Liver (tissue), 9 donors: ENCODE results near the gene LSR. TPM values are rescaled to one million over a fixed set of nuclear protein-coding genes. Genes with fewer than 3 reads are reported as not detected.

Source experiments
- DNase-seq: peaks from one replicate; pipeline ENCODE4 v3.0.0-alpha.2; 2017; ENCODE audit warnings: low spot score
- H3K27ac ChIP-seq, 2 donors: one replicate each; pipeline ENCODE4 v1.7.0; 2013; ENCODE audit warnings: inconsistent platforms in 2 of 2, low read length in 2 of 2, control low read depth in 1 of 2, low read depth in 1 of 2, mild to moderate bottlenecking in 1 of 2
- H3K27me3 ChIP-seq, 4 donors: one replicate each; pipeline versions ENCODE4 v1.6.1 to v1.7.0; 2013; ENCODE audit warnings: low read length in 3 of 4, inconsistent platforms in 1 of 4, mild to moderate bottlenecking in 1 of 4, moderate library complexity in 1 of 4; ENCODE audit not compliant: control insufficient read depth in 4 of 4, insufficient read depth in 4 of 4
- H3K36me3 ChIP-seq, 4 donors: one replicate each; pipeline versions ENCODE4 v1.6.1 to v1.7.0; 2013; ENCODE audit warnings: low read length in 3 of 4, mild to moderate bottlenecking in 3 of 4, low read depth in 1 of 4, moderate library complexity in 1 of 4; ENCODE audit not compliant: control insufficient read depth in 4 of 4, insufficient read depth in 3 of 4
- H3K4me1 ChIP-seq, 4 donors: one replicate each; pipeline versions ENCODE4 v1.6.1 to v1.7.0; 2013; ENCODE audit warnings: low read length in 3 of 4, mild to moderate bottlenecking in 3 of 4, moderate library complexity in 1 of 4; ENCODE audit not compliant: control insufficient read depth in 4 of 4, insufficient read depth in 4 of 4
- H3K4me3 ChIP-seq, 3 donors: one replicate each; pipeline versions ENCODE4 v1.6.1 to v1.7.0; 2013; ENCODE audit warnings: low read length in 3 of 3, control low read depth in 1 of 3, low read depth in 1 of 3, mild to moderate bottlenecking in 1 of 3
- H3K9ac ChIP-seq, 2 donors: one replicate each; pipeline ENCODE4 v1.7.0; 2013; ENCODE audit warnings: low read length in 2 of 2, mild to moderate bottlenecking in 2 of 2, moderate library complexity in 2 of 2, control low read depth in 1 of 2, low read depth in 1 of 2
- H3K9me3 ChIP-seq, 4 donors: one replicate each; pipeline versions ENCODE4 v1.6.1 to v1.7.0; 2013; ENCODE audit warnings: low read length in 3 of 4; ENCODE audit not compliant: control insufficient read depth in 4 of 4
- ATF3 ChIP-seq: IDR thresholded peaks from 2 replicates; pipeline ENCODE4 v1.6.1; 2016; ENCODE audit warnings: antibody characterized with exemption
- EGR1 ChIP-seq, 2 donors: IDR thresholded peaks; 2 replicates each; pipeline ENCODE4 v1.6.1; 2016 to 2018; ENCODE audit warnings: antibody characterized with exemption in 2 of 2, low read depth in 2 of 2
- FOXA2 ChIP-seq: IDR thresholded peaks from 2 replicates; pipeline ENCODE4 v1.6.1; 2016; ENCODE audit warnings: antibody characterized with exemption
- HNF4G ChIP-seq: IDR thresholded peaks from 2 replicates; pipeline ENCODE4 v1.6.1; 2016; ENCODE audit warnings: antibody characterized with exemption
- JUND ChIP-seq, 2 donors: IDR thresholded peaks; 2 replicates each; pipeline ENCODE4 v1.6.1; 2016; ENCODE audit warnings: antibody characterized with exemption in 2 of 2
- MAX ChIP-seq: IDR thresholded peaks from 2 replicates; pipeline ENCODE4 v1.6.1; 2016; ENCODE audit warnings: antibody characterized with exemption
- NR2F2 ChIP-seq: IDR thresholded peaks from 2 replicates; pipeline ENCODE4 v1.6.1; 2016; ENCODE audit warnings: antibody characterized with exemption
- RAD21 ChIP-seq, 2 donors: IDR thresholded peaks; 2 replicates each; pipeline ENCODE4 v1.6.1; 2016; ENCODE audit warnings: antibody characterized with exemption in 2 of 2, mild to moderate bottlenecking in 2 of 2
- REST ChIP-seq: IDR thresholded peaks from 2 replicates; pipeline ENCODE4 v1.6.1; 2016; ENCODE audit warnings: antibody characterized with exemption, mild to moderate bottlenecking
- RXRA ChIP-seq, 2 donors: IDR thresholded peaks; 2 replicates each; pipeline ENCODE4 v1.6.1; 2017 to 2018; ENCODE audit warnings: antibody characterized with exemption in 2 of 2, mild to moderate bottlenecking in 1 of 2
- SP1 ChIP-seq: IDR thresholded peaks from 2 replicates; pipeline ENCODE4 v1.6.1; 2018; ENCODE audit warnings: antibody characterized with exemption, mild to moderate bottlenecking
- TAF1 ChIP-seq: conservative IDR thresholded peaks from 2 replicates; pipeline ENCODE4 v1.6.1; 2016; ENCODE audit warnings: antibody characterized with exemption, mild to moderate bottlenecking
- YY1 ChIP-seq: IDR thresholded peaks from 2 replicates; pipeline ENCODE4 v1.6.1; 2016; ENCODE audit warnings: antibody characterized with exemption, mild to moderate bottlenecking
- whole genome bisulfite sequencing: extraction: QIAGEN DNeasy Blood & Tissue Kit; methylation state at CpG from one replicate; pipeline ENCODE4 v1.1.7; 2013; 5-methylcytosine and 5-hydroxymethylcytosine counted together
- polyA plus RNA-seq, 2 donors: library from polyadenylated mRNA; stranded (reverse) in 1 of 2; unstranded in 1 of 2; fragments of 200-250 nt in 1 of 2; fragments of >200 nt in 1 of 2; fragmentation: Nextera tagmentation in 1 of 2; extraction: Ambion mirVana in 1 of 2; gene quantifications; one replicate each; pipeline versions ENCODE4 v1.2.1 to v1.2.3, GENCODE V29; 2013 to 2015
- total RNA-seq, 2 donors: library from RNA; depleted of rRNA; stranded (reverse); fragments of >200 nt; gene quantifications; one replicate each; pipeline ENCODE4 v1.2.3, GENCODE V29; 2014
- donor health status: healthy.
- donor health status: healthy.
- donor health status: healthy.
- donor health status: healthy.
- donor health status: healthy.

Gene LSR
- total and polyA plus RNA-seq, 4 donors, result 33.7 to 150 (median 48.0) TPM

- no peaks in the 10 kb centered on the region for H3K9me3 ChIP-seq
- TF ChIP-seq MAX, result no peak
- no peak for TF ChIP-seq ATF3
- no peak for TF ChIP-seq EGR1 (IDR thresholded peaks at IDR 0.05; ENCODE audit: low read depth in 2 of 2)
- peak; percentile 45 for TF ChIP-seq SP1
- peak; percentile 29 for TF ChIP-seq NR2F2
- TF ChIP-seq RAD21 (IDR thresholded peaks at IDR 0.05), result no peak
- WGBS, result 55% methylated on average over 21 of the region's 21 CpGs
- DNase-seq, result no peak
- H3K9ac ChIP-seq, result no peak overlapping the region
- peak overlapping the region; percentile 61 to 83 for H3K27ac ChIP-seq
- H3K4me1 ChIP-seq, result peaks cover 0 to 3% (median under 1%) of the 10 kb centered on the region in 4 donors
- no peaks in the 10 kb centered on the region for H3K27me3 ChIP-seq
- no peaks in the 10 kb centered on the region for H3K36me3 ChIP-seq
- H3K4me3 ChIP-seq, result no peak overlapping the region
These were observed 34.9 kb upstream of the LSR start for GRCh38 chr19:35213663-35214632.

GRCh38 chr19:35214766-35215422 lies 33.9 kb upstream of the LSR start:
- 84% methylated on average over 7 of the region's 7 CpGs for WGBS
- Histone ChIP-seq H3K36me3 (no peaks in the 10 kb centered on the region), H3K9me3 (no peaks in the 10 kb centered on the region), H3K4me3 (no peak overlapping the region), H3K9ac (no peak overlapping the region), H3K4me1 (peaks cover 0 to 3% (median under 1%) of the 10 kb centered on the region in 4 donors), H3K27ac (no peak overlapping the region), H3K27me3 (no peaks in the 10 kb centered on the region)
- no peak for DNase-seq
- TF ChIP-seq EGR1 (IDR thresholded peaks at IDR 0.05; ENCODE audit: low read depth in 2 of 2), result no peak
- TF ChIP-seq REST, result no peak
- TF ChIP-seq HNF4G, result no peak
- no peak for TF ChIP-seq YY1

GRCh38 chr19:35216016-35216832 lies 32.6 kb upstream of the LSR start:
- no peak overlapping the region for H3K9ac ChIP-seq
- no peaks in the 10 kb centered on the region for H3K36me3 ChIP-seq
- WGBS, result 86% methylated on average over 8 of the region's 8 CpGs
- H3K27ac ChIP-seq, result no peak overlapping the region
- H3K4me3 ChIP-seq, result no peak overlapping the region
- H3K27me3 ChIP-seq, result no peaks in the 10 kb centered on the region
- DNase-seq, result no peak
- H3K9me3 ChIP-seq, result no peaks in the 10 kb centered on the region
- peaks cover 0 to 3% (median under 1%) of the 10 kb centered on the region in 4 donors for H3K4me1 ChIP-seq
- TF ChIP-seq TAF1 (no peak), FOXA2 (no peak), SP1 (no peak), HNF4G (no peak), YY1 (no peak), RXRA (IDR thresholded peaks at IDR 0.05) (no peak), REST (no peak), MAX (no peak), EGR1 (IDR thresholded peaks at IDR 0.05; ENCODE audit: low read depth in 2 of 2) (no peak), NR2F2 (no peak), JUND (IDR thresholded peaks at IDR 0.05) (no peak)
